Ishikawa (cell line): ENCODE measurements around the gene ASTN1.
A peak's percentile ranks its signal among the peaks of the same experiment; 100 is the strongest.

Experiments
- CEBPB ChIP-seq: IDR thresholded peaks from 2 replicates; pipeline ENCODE4 v1.6.1; 2012
- CREB1 ChIP-seq: IDR thresholded peaks from 2 replicates; pipeline ENCODE4 v1.6.1; 2012; ENCODE audit warnings: low read depth
- EGR1 ChIP-seq: IDR thresholded peaks from 2 replicates; pipeline ENCODE4 v1.6.1; 2012
- EP300 ChIP-seq: IDR thresholded peaks from 2 replicates; pipeline ENCODE4 v1.6.1; 2012; ENCODE audit warnings: borderline replicate concordance
- FOXM1 ChIP-seq: IDR thresholded peaks from 2 replicates; pipeline ENCODE4 v1.6.1; 2012; ENCODE audit warnings: low read depth, borderline replicate concordance
- MAX ChIP-seq: IDR thresholded peaks from 2 replicates; pipeline ENCODE4 v1.6.1; 2012
- NFIC ChIP-seq: IDR thresholded peaks from 2 replicates; pipeline ENCODE4 v1.6.1; 2012
- RAD21 ChIP-seq: IDR thresholded peaks from 2 replicates; pipeline ENCODE4 v1.6.1; 2012; ENCODE audit warnings: low read depth
- REST ChIP-seq: IDR thresholded peaks from 2 replicates; pipeline ENCODE4 v1.6.1; 2012; ENCODE audit warnings: low read depth, mild to moderate bottlenecking
- TAF1 ChIP-seq: IDR thresholded peaks from 2 replicates; pipeline ENCODE4 v1.6.1; 2012; ENCODE audit warnings: low read depth, mild to moderate bottlenecking
- TCF12 ChIP-seq: IDR thresholded peaks from 2 replicates; pipeline ENCODE4 v1.6.1; 2012; ENCODE audit warnings: low read depth
- TEAD4 ChIP-seq: IDR thresholded peaks from 2 replicates; pipeline ENCODE4 v1.6.1; 2012
- USF1 ChIP-seq: IDR thresholded peaks from 2 replicates; pipeline ENCODE4 v1.6.1; 2012
- YY1 ChIP-seq: IDR thresholded peaks from 2 replicates; pipeline ENCODE4 v1.6.1; 2012; ENCODE audit warnings: low read depth
- ZBTB7A ChIP-seq: IDR thresholded peaks from 2 replicates; pipeline ENCODE4 v1.6.1; 2012; ENCODE audit warnings: low read depth

ASTN1 gene

GRCh38 chr1:176897350-176898236 is 266.9 kb downstream of the ASTN1 start:
- TF ChIP-seq RAD21 (peak; percentile 66), EGR1 (no peak), ZBTB7A (peak; percentile 69)

- TF ChIP-seq CEBPB: no peak
- TF ChIP-seq NFIC: no peak
- no peak for TF ChIP-seq USF1
- TF ChIP-seq TCF12: no peak
- no peak for TF ChIP-seq ZBTB7A
- TF ChIP-seq TEAD4: no peak
- TF ChIP-seq EGR1: no peak
- no peak for TF ChIP-seq TAF1
- TF ChIP-seq FOXM1: no peak
- TF ChIP-seq MAX: no peak
- TF ChIP-seq YY1: no peak
- no peak for TF ChIP-seq RAD21
- TF ChIP-seq REST: no peak
- no peak for TF ChIP-seq CREB1
- TF ChIP-seq EP300: no peak
Measured at GRCh38 chr1:176896216-176896615, 268.3 kb downstream of the ASTN1 start.

GRCh38 chr1:176894450-176894849 is 270.1 kb downstream of the ASTN1 start:
- TF ChIP-seq MAX: no peak
- no peak for TF ChIP-seq EGR1
- no peak for TF ChIP-seq TEAD4
- no peak for TF ChIP-seq FOXM1
- no peak for TF ChIP-seq NFIC
- no peak for TF ChIP-seq ZBTB7A
- no peak for TF ChIP-seq TCF12
- TF ChIP-seq REST: no peak
- no peak for TF ChIP-seq YY1
- TF ChIP-seq EP300: no peak
- TF ChIP-seq RAD21: no peak
- no peak for TF ChIP-seq CEBPB
- no peak for TF ChIP-seq CREB1
- TF ChIP-seq USF1: no peak
- no peak for TF ChIP-seq TAF1

GRCh38 chr1:176893625-176894352 is 270.7 kb downstream of the ASTN1 start:
- TF ChIP-seq EP300: no peak
- TF ChIP-seq USF1: no peak
- no peak for TF ChIP-seq RAD21
- no peak for TF ChIP-seq CREB1
- TF ChIP-seq ZBTB7A: no peak
- no peak for TF ChIP-seq TCF12
- TF ChIP-seq EGR1: no peak
- no peak for TF ChIP-seq TEAD4
- TF ChIP-seq REST: no peak
